H9 (cell line): ENCODE measurements around the gene SP4. TPM values are rescaled to one million over a fixed set of nuclear protein-coding genes. Genes with fewer than 3 reads are reported as not detected.

Experiments used
- DNase-seq: peaks from one replicate; pipeline ENCODE4 v3.0.0-alpha.2; 2017
- H2AFZ ChIP-seq: one replicate; pipeline ENCODE4 v1.6.1; 2013; ENCODE audit warnings: mild to moderate bottlenecking, low read length, control low read depth, moderate library complexity
- H2AK5ac ChIP-seq: 2 replicates; pipeline ENCODE4 v1.6.1; 2013; ENCODE audit warnings: low read length, control low read depth, mixed read lengths; ENCODE audit not compliant: insufficient read length
- H2BK120ac ChIP-seq: one replicate; pipeline ENCODE4 v1.6.1; 2013; ENCODE audit warnings: low read depth, mild to moderate bottlenecking, low read length, control low read depth, inconsistent platforms; ENCODE audit not compliant: poor library complexity, severe bottlenecking
- H2BK12ac ChIP-seq: 2 replicates; pipeline ENCODE4 v1.6.1; 2013; ENCODE audit warnings: low read length, control low read depth, mixed read lengths, low read depth; ENCODE audit not compliant: insufficient read length
- H2BK15ac ChIP-seq: 2 replicates; pipeline ENCODE4 v1.6.1; 2013; ENCODE audit warnings: low read depth, low read length, control low read depth
- H2BK20ac ChIP-seq: one replicate; pipeline ENCODE4 v1.6.1; 2013; ENCODE audit warnings: low read depth, mild to moderate bottlenecking, low read length, control low read depth, inconsistent platforms; ENCODE audit not compliant: poor library complexity, severe bottlenecking
- H2BK5ac ChIP-seq: 2 replicates; pipeline ENCODE4 v1.6.1; 2013; ENCODE audit warnings: low read length, control low read depth, mixed read lengths; ENCODE audit not compliant: insufficient read length
- H3K14ac ChIP-seq: 2 replicates; pipeline ENCODE4 v1.6.1; 2013; ENCODE audit warnings: low read length, control low read depth; ENCODE audit not compliant: insufficient read depth
- H3K18ac ChIP-seq: 2 replicates; pipeline ENCODE4 v1.6.1; 2013; ENCODE audit warnings: low read depth, mild to moderate bottlenecking, mixed read lengths, low read length, control low read depth; ENCODE audit not compliant: insufficient read length
- H3K23ac ChIP-seq: 2 replicates; pipeline ENCODE4 v1.6.1; 2013; ENCODE audit warnings: low read length, control low read depth, mixed read lengths, low read depth; ENCODE audit not compliant: insufficient read length
- H3K23me2 ChIP-seq: 2 replicates; pipeline ENCODE4 v1.6.1; 2013; ENCODE audit warnings: low read depth, mild to moderate bottlenecking, mixed read lengths, low read length, control low read depth; ENCODE audit not compliant: insufficient read length, poor library complexity, severe bottlenecking
- H3K27ac ChIP-seq: 2 replicates; pipeline ENCODE4 v1.5.1; 2013; ENCODE audit warnings: low read length, control low read depth, mixed read lengths, low read depth; ENCODE audit not compliant: insufficient read length
- H3K27me3 ChIP-seq: 2 replicates; pipeline ENCODE4 v1.6.1; 2013; ENCODE audit warnings: low read length, control low read depth, inconsistent platforms; ENCODE audit not compliant: insufficient read depth
- H3K4ac ChIP-seq: 2 replicates; pipeline ENCODE4 v1.6.1; 2013; ENCODE audit warnings: low read depth, mild to moderate bottlenecking, control low read depth, inconsistent platforms, low read length, moderate library complexity
- H3K4me1 ChIP-seq: 2 replicates; pipeline ENCODE4 v1.6.1; 2013; ENCODE audit warnings: low read length, control low read depth, inconsistent platforms; ENCODE audit not compliant: insufficient read depth
- H3K4me2 ChIP-seq: 2 replicates; pipeline ENCODE4 v1.6.1; 2013; ENCODE audit warnings: low read length, control low read depth, mixed read lengths; ENCODE audit not compliant: insufficient read length, insufficient read depth
- H3K56ac ChIP-seq: 2 replicates; pipeline ENCODE4 v1.6.1; 2013; ENCODE audit warnings: low read depth, mild to moderate bottlenecking, mixed read lengths, low read length, control low read depth; ENCODE audit not compliant: insufficient read length
- H3K79me1 ChIP-seq: 2 replicates; pipeline ENCODE4 v1.6.1; 2013; ENCODE audit warnings: low read depth, mild to moderate bottlenecking, moderate library complexity, low read length, control low read depth, inconsistent platforms; ENCODE audit not compliant: insufficient read depth, poor library complexity, severe bottlenecking
- H3K79me2 ChIP-seq: 2 replicates; pipeline ENCODE4 v1.6.1; 2013; ENCODE audit warnings: low read length, control low read depth, inconsistent platforms; ENCODE audit not compliant: insufficient read depth
- H3K9ac ChIP-seq: 2 replicates; pipeline ENCODE4 v1.6.1; 2013; ENCODE audit warnings: low read length, control low read depth, mixed read lengths; ENCODE audit not compliant: insufficient read length; ENCODE audit errors: extremely low read depth
- H3K9me3 ChIP-seq: one replicate; pipeline ENCODE4 v1.6.1; 2013; ENCODE audit warnings: low read depth, low read length, inconsistent platforms; ENCODE audit not compliant: control insufficient read depth
- H3T11ph ChIP-seq: one replicate; pipeline ENCODE4 v1.6.1; 2013; ENCODE audit warnings: mild to moderate bottlenecking, low read length, control low read depth, inconsistent platforms
- H4K20me1 ChIP-seq: one replicate; pipeline ENCODE4 v1.6.1; 2013; ENCODE audit not compliant: control insufficient read depth, insufficient read length, insufficient read depth
- H4K5ac ChIP-seq: 2 replicates; pipeline ENCODE4 v1.6.1; 2013; ENCODE audit warnings: low read depth, mild to moderate bottlenecking, mixed read lengths, low read length, control low read depth; ENCODE audit not compliant: insufficient read length
- H4K8ac ChIP-seq: replicated peaks from 2 replicates; pipeline ENCODE4 v1.6.1; 2013; ENCODE audit warnings: low read length, control low read depth, mixed read lengths, low read depth; ENCODE audit not compliant: insufficient read length
- H4K91ac ChIP-seq: 2 replicates; pipeline ENCODE4 v1.6.1; 2013; ENCODE audit warnings: low read depth, mild to moderate bottlenecking, moderate library complexity, mixed read lengths, low read length, control low read depth; ENCODE audit not compliant: insufficient read length
- H3K27ac Mint-ChIP-seq, 3 experiments: 2 replicates in 2 of 3; 3 replicates in 1 of 3; pipeline ENCODE4 v1.8.0; 2020 to 2021; ENCODE audit warnings: mixed read lengths in 3 of 3, mild to moderate bottlenecking in 1 of 3, moderate library complexity in 1 of 3
- H3K27me3 Mint-ChIP-seq: 2 replicates; pipeline ENCODE4 v1.8.0; 2021; ENCODE audit warnings: low read depth, mild to moderate bottlenecking, moderate library complexity, mixed read lengths
- H3K36me3 Mint-ChIP-seq, 3 experiments: 2 replicates in 2 of 3; 3 replicates in 1 of 3; pipeline ENCODE4 v1.8.0; 2020 to 2021; ENCODE audit warnings: low read depth in 3 of 3, mixed read lengths in 3 of 3; ENCODE audit not compliant: insufficient read depth in 1 of 3
- H3K4me1 Mint-ChIP-seq, 2 experiments: 2 replicates each; pipeline ENCODE4 v1.8.0; 2020; ENCODE audit warnings: mixed read lengths in 2 of 2
- H3K4me3 Mint-ChIP-seq, 2 experiments: 2 replicates in 1 of 2; 3 replicates in 1 of 2; pipeline ENCODE4 v1.8.0; 2020 to 2021; ENCODE audit warnings: mild to moderate bottlenecking in 2 of 2, mixed read lengths in 2 of 2, moderate library complexity in 1 of 2
- H3K9me3 Mint-ChIP-seq, 2 experiments: 2 replicates in 1 of 2; 3 replicates in 1 of 2; pipeline ENCODE4 v1.8.0; 2020; ENCODE audit warnings: mild to moderate bottlenecking in 2 of 2, mixed read lengths in 2 of 2, moderate library complexity in 1 of 2
- CTCF ChIP-seq: fragments of 200-600 bp; sonication (generic); conservative IDR thresholded peaks from 3 replicates; pipeline ENCODE4 v1.8.0; 2021; ENCODE audit warnings: antibody characterized with exemption, mild to moderate bottlenecking
- WGBS: extraction: QIAGEN DNeasy Blood & Tissue Kit; methylation state at CpG from one replicate; pipeline ENCODE4 v1.1.7; 2013; ENCODE audit warnings: missing lambda C conversion rate, low lambda C conversion rate, mixed read lengths; ENCODE audit not compliant: insufficient read length; ENCODE audit errors: extremely low coverage; 5-methylcytosine and 5-hydroxymethylcytosine counted together
- total RNA-seq: library from RNA; stranded (reverse); gene quantifications from 2 replicates; pipeline ENCODE4 v1.2.1, GENCODE V29; 2021

Gene SP4
- total RNA-seq, 1 experiment from 2014 or later, result 19.4 TPM

GRCh38 chr7:21469894-21470293 lies 42.0 kb downstream of the SP4 start:
- Histone ChIP-seq H3T11ph (no peak overlapping the region), H3K4me1 (no peaks in the 10 kb centered on the region), H3K9ac (no peak overlapping the region), H2AFZ (no peak overlapping the region), H3K56ac (no peak overlapping the region), H4K5ac (no peak overlapping the region), H2BK15ac (no peak overlapping the region), H3K23me2 (no peaks in the 10 kb centered on the region), H2AK5ac (no peak overlapping the region), H3K27ac (no peak overlapping the region), H2BK5ac (no peak overlapping the region), H2BK12ac (no peak overlapping the region), H3K9me3 (no peaks in the 10 kb centered on the region), H3K79me1 (peaks cover 3% of the 10 kb centered on the region), H4K91ac (no peak overlapping the region), H3K23ac (no peak overlapping the region), H3K4me2 (no peak overlapping the region), H3K79me2 (no peaks in the 10 kb centered on the region), H4K8ac (no peak overlapping the region), H3K14ac (no peak overlapping the region), H2BK20ac (no peak overlapping the region), H3K4ac (no peak overlapping the region), H3K18ac (no peak overlapping the region), H2BK120ac (no peak overlapping the region), H4K20me1 (no peaks in the 10 kb centered on the region), H3K27me3 (no peaks in the 10 kb centered on the region)
- Mint-ChIP-seq H3K4me3 (no peak overlapping the region), H3K4me1 (peaks cover 0 to 3% of the 10 kb centered on the region in 2 experiments; a peak in 1 of 4 replicates), H3K27me3 (no peaks in the 10 kb centered on the region), H3K27ac (no peak overlapping the region), H3K36me3 (peaks cover 0 to 2% (median 0%) of the 10 kb centered on the region in 3 experiments; a peak in 2 of 7 replicates), H3K9me3 (no peaks in the 10 kb centered on the region)
- TF ChIP-seq CTCF, result no peak
- no peak for DNase-seq
- WGBS, result no CpG with 5 or more reads among the region's 3 CpGs
